Ureter (tissue), 1 donor: ENCODE data around the gene NT5C2. TPM values are rescaled to one million over a fixed set of nuclear protein-coding genes. Genes with fewer than 3 reads are reported as not detected.
"Not testable (repeated sequence)": the region's sequence is repeated elsewhere in the genome, so short reads cannot be mapped to it uniquely, and the experiment has no call there.

Experiments used
- DNase-seq: peaks from one replicate; pipeline ENCODE4 v3.0.0-alpha.2; 2020; ENCODE audit warnings: low spot score
- total RNA-seq: library from RNA; stranded (reverse); gene quantifications from one replicate; pipeline ENCODE4 v1.2.4, GENCODE V29; 2023
- donor health status: DM: yes; HTN: yes; CAD: no.

The NT5C2 gene
- total RNA-seq, 1 donor from 2014 or later, result 172 TPM

DNA sequence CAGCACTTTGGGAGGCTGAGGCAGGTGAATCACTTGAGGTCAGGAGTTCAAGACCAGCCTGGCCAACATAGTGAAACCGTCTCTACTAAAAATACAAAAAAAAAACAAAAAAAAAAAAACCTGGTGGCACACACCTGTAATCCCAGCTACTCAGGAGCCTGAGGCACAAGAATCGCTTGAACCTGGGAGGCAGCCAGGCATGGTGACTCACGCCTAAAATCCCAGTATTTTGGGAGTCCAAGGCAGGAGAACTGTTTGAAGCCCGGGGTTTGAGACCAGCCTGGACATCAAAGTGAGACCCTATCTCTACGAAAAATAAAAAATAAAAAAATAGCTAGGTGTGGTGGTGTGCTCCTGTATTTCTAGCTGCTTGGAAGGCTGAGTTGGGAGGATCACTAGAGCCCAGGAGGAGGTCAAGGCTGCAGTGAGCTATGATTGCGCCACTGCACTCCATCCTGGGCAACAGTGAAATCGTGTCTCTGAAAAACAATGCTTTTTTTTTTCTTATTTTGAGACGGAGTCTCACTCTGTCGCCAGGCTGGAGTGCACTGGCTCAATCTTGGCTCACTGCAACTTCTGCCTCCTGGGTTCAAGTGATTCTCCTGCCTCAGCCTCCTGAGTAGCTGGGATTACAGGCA, 29.2 kb downstream of the NT5C2 start:
- DNase-seq, result not testable (repeated sequence)

DNA sequence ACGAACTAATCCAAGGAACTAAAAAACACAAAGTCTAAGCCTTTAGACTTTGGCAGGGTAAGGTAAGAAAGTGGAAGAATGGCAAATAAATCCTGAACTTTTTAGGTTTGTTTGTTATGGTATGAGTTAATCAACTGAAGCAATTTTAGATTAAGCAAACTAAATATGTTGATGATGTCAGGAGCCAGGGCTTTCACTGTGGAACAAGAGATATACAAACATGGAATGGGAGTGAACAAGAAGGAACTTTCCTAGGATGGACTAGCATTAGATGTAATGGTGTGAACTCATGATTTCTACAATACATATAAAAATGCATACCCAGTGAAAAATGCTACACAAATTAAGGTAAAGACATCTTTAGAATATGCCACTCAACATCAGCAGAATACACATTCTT, 35.8 kb downstream of the NT5C2 start:
- DNase-seq, result no peak

DNA sequence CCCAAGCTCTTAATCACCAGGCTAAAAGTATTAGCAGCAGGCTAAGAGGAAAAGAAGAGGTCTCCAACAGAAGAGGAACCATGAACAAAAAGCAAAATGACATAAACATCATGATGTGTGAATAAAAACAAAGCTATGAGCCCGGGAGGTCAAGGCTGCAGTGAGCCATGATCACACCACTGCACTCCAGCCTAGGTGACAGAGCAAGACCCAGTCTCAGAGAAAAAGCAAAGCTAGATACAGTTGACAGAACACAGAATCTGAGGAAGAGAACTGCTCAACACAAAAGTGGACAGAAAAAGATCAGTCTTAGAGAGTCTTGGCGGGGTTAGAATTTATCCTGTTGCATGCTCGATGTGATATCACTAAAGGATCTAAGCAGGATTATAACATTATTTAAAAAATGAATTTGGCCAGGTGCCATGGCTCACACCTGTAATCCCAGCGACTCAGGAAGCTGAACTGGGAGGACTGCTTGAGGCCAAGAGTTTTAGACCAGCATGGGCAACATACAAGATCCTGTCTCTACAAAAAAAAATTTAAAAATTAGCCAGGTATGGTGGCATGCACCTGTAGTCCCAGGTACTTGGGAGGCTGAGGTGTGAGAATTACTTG, 37.5 kb downstream of the NT5C2 start:
- DNase-seq, result no peak

DNA sequence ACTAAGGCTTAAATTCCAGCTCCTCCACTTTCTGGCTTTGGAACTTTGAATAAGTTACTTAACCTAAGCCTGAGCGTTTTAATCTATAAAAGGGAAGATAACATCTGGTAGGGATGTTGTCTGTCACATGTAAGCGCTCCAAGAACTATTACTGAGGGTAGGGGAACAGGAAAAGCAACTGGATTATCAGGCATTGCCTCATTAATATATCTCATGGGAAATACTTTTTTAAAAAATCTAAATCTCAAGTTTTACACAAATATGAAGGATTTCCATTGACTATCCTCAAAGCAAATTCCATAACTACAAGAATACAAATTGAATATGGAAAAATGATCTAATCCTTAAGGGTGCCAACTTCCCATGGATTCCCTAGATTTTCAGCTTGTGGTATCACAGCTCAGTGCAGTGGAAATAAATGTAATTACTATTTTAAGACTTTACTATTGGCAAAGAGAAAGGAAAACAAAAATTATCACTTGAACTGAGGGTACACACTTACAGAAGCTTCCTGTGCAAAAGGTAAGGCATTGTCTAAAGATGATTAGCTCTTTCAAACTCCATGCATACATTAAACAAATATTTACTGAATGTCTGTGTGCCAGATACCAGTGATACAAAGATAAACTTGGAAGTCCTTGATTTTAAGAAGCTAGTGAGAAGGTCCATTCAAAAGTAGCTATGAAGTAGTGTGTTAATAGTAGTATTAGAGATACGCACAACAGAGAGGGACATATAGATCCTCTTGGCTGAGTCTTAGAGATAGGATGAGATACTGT, 38.4 kb downstream of the NT5C2 start:
- no peak for DNase-seq

DNA sequence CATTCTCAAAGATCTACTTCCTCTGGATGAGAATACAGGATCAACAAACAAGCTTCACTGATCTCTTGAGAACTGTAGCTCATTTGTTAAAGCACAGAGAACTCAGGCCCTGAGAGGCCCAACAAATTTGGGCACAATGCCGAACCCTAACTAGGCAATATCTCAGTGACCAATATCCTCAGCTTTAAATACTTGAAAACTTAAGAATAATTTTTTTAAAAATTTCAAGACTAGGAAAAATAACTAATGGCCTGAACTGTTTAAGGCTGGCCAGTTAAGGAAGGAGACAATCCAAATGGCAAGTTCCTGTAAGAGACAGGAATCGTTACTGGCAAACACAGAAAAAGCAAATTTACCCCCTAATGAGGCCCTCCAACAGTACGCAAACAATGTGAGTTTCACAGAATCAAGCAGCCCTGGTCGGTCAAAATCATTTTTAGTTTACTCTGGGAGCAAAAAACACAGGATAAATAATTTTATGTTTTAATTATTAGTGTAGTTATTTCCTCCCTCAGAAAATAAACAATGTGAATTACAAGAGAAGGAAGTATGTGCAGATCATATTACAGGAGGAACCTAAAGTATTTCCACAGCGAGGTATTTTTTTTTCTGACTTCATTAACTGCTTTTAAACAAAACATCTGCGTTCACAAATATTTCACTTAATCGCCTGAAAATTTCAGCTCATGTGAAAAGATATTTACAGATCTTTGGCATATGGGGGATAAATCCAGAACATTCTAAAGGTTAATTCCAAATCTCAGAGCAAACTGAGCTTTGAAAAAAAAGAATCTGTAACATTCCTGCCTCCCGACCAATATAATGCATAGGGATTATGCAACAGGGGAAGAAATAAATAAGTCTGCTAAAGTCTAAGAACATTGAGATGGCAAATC, 39.5 kb downstream of the NT5C2 start:
- no peak for DNase-seq

DNA sequence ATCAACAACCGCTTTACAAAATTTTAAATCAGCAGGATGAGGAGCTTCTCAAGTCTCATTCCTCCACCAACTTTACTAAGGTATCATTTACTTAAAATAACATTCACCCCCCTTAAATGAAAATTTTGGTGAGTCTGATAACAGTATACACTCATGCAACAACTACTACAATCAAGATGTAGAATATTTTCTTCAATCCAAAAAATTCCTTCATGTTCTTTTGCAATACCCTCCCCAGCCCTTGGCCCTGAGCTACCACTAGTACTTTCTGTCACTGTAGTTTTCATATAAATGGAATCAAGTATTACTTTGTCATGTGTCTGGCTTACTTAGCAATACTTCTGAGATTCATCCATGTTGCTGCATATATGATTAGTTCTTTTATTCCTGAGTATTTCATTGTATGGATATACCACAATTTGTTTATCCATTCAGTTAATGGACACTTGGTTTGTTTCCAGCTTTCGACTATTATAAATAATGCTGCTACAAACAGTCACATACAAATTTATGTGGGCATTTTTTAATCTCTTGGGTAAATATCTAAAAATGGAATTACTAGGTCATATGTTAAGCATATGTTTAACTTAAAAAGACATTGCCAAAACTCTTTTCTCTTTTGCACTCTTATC, 43.0 kb downstream of the NT5C2 start:
- no peak for DNase-seq

DNA sequence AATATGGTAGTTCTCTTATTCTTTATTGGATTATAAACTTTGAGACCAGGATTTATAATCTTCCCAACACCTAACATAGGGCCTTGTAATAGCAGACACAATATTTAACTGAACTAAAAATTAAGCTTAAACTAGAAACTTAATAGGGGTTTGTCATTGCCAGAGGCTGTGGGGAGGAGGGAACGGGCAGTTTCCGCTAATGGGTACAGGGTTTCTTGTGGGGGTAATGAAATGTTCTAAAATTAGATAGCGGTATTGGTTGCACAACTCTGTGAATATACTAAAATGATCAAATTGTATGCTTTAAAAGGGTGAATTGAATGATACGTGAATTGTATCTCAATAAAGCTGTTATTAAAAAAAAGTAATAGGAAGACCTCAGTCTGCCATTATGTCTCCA, 45.4 kb downstream of the NT5C2 start:
- DNase-seq, result no peak

DNA sequence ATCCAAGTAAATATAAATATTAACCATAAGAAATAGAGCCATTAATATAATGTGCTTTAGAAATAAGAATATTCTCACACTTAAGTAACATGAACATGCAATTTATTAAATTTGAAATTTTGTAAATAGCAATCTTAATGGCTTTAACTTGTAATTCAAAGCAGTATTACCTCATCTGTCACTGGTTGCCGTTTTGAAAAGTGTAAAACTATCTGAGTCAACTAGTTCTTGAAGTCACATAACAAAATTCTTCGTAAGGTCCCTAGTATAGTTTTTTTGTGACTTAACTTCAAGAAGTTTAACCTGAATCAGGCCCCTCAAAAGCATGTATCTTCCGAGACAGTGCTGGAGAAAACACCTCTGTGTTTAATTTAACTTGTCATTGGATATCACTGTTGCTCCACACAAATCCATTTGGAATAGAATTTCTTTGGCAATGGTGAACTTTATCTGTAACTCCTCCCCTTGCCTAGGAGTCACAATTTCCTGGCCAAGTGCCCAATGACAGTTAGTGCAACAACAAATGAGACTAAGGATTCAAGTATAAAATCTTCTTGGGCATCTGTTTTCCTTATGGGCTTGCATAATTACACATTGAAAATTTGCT, 47.1 kb downstream of the NT5C2 start:
- peak; percentile 67 for DNase-seq

DNA sequence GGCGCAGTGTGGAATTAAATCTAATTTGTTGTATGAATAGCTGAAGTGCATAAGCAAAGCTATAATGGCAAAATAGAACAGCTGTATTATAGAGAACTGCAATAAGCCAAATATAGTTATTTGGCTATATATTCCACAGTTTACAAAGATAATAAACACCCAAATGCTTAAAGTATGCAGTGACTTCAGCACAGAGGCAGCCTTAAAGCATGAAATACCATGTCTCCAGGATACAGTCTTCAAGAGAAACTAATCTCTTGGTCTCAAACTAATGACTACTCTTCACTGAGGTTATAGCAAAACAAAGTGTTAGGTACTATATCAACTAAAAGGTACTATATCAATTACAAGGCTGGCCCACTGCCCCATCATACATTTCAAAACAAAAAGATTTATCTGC, 48.0 kb downstream of the NT5C2 start:
- no peak for DNase-seq

DNA sequence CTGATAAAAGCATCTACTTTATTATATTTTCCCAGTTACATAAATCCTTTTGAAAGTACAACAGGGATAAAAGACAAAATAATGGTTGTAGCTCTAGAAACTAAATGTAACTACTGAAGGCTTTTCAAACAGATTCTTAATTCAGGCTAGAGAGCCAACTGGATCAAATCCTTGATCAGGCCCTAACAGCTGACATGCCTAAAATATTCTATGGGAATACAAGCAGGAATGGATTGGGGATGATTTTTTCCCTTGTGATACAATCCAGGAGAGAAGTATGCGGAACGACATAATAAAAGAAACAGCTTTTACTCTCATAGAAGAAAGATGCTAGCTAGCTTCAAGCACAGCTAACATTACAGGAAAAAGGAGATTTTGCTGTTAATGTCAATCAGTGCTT, 49.0 kb downstream of the NT5C2 start:
- DNase-seq, result no peak

DNA sequence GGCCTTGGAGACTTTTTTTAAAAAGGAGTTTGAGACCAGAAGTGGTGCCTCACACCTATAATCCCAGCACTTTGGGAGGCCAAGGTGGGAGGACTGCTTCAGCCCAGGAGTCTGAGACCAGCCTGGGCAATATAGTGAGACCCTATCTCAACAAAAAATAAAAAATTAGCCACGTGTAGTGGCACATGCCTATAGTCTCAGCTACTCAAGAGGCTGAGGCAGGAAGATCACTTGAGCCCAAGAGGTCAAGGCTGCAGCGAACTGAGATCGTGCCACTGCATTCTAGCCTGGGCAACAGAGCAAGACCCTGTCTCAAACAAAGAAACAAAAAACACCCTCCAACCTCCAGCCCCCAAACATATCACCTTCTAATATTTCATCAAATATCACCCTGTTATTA, 49.4 kb downstream of the NT5C2 start:
- DNase-seq, result not testable (repeated sequence)

DNA sequence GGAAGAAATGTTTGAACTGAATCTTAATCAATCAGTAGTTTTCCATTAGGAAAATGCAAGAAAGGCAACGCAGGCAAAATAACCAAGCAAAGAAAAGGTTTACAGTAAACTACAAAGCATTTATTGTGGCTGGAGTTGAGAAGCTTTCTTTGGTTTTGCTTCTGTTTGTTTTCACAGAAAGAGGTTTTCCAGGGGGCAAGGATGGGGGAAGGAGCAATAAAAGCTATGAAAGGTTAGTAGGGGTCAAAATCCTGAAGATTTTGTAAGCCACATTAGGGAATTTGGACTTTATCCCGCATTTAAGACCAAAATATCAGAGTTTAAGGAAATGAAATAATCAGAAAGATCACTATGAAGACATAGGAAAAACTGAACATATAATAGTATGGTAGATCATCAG, 51.1 kb downstream of the NT5C2 start:
- DNase-seq, result no peak

DNA sequence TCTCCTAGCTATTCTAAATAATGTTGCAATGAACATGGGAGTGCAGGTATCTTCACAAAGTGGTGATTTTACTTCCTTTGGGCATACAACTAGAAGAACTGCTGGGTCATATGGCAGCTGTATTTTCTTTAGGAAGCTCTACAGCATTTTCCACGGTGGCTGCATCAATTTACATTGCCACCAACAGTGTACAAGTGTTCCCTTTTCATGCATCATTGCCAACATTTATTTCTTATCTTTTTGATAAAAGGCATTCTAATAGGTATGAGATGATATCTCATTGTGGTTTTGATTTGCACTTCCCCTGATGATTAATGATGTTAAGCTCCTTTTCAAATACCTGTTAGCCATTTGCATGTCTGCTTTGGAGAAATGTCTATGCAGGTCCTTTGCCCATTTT, 52.6 kb downstream of the NT5C2 start:
- DNase-seq, result no peak

DNA sequence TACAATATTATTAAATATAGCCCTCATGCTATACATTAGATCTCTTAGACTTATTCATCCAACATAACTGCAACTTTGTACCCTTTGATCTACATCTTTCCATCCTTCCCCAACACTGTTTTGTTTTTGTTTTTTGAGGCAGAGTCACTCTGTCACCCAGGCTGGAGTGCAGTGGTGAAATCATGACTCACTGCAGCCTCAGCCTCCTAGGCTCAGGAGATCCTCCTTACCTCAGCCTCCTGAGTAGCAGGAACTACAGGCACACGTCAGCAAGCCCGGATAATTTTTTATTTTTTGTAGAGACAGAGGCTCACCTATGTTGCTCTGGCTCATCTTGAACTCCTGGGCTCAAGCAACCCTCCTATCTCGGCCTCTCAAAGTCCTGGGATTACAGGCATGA, 53.3 kb downstream of the NT5C2 start:
- no peak for DNase-seq

DNA sequence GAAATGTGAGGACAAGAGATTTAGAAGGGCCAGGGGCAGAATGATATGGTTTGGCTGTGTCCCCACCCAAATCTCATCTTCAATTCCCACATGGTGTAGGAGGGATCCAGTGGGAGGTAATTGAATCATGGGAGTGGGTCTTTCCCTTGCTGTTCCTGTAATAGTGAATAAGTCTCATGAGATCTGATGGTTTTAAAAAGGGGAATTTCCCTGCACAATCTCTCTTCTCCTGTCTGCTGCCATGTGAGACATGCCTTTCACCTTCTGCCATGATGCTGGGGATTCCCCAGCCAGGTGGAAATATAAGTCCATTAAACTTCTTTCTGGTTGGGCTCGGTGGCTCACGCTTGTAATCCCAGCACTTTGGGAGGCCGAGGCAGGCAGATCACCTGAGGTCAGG, 57.9 kb downstream of the NT5C2 start:
- not testable (repeated sequence) for DNase-seq

DNA sequence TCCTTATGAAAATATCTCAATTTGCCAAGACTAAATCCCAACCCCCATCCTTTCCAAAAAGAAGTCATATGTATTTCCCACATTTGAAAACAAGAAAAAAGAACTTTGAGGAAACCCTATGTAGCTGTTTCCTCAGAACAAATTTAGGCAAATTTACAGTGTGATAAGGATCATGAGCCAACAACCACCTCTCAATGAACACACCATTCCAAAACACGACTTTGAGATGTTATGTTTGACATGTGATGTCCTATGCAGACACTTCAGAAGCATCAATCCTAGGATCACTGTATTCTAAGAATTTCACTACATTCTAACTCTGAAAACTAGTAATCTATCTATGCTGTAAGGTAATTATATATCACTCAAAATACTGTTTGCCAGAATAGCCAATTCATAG, 62.2 kb downstream of the NT5C2 start:
- no peak for DNase-seq

DNA sequence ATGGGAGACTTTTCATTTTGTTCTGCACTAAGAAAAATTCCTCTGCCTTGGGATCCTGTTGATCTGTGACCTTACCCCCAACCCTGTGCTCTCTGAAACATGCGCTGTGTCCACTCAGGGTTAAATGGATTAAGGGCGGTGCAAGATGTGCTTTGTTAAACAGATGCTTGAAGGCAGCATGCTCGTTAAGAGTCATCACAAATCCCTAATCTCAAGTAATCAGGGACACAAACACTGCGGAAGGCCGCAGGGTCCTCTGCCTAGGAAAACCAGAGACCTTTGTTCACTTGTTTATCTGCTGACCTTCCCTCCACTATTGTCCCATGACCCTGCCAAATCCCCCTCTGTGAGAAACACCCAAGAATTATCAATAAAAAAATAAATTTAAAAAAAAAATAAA, 62.9 kb downstream of the NT5C2 start:
- not testable (repeated sequence) for DNase-seq

DNA sequence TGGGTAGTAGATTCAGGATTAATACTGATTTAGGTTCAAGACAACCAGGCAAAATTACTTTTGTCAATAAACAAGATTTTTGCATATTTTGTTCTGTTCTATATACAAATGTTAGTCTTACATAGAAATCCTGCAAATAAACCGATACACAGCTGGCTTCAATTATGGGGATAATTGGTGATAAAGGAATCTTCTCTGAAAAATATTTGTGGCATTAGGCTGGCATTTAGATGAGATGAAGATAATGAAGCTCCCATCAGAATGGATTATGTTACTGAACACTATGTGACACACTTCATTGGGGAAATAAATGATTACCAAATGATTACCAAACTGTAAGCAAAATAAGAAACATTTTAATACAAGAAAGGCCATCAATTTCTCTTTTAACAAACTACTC, 65.8 kb downstream of the NT5C2 start:
- DNase-seq, result no peak

DNA sequence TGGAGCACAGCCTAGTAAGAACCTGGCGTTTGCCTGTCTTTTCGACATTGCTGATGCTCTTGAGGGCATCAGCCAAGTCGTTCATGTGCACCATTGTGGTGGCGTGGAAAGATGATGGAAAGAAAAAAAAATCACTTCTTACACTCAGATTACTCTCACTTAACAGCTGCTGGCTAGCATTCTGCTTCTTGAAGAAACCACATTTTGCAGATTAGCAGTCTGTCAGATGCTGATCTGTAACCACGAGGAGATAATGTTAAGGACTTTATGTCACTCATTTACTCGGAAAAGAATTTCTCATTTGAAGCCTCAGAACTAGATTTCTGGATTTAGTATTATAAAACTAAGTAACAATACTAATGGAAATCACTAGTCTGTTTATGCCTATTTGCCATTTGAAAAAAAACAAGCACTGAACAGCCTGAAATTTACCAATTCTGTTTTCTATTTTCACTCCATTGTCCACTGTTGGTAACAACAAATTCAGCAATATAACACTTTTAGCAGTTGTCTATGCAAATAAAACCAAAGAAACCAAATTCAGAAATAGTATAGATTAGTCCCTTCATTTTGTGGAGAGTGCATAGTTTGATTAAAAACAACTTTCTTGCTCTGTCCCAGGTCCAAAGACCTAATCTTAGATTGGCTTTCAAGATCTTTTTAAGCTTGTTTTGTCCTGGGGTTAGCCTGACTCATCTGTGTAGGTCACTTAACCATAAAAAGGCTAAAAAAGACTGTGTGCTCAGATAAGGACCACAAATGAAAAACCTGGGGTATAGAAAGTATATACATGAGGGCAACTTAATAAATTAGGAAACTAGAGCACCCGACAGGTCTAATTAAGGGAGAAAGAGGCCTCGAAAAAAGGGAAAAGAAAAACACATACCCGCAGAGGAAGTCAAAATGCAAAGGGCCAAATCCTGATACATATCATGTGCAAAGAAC, 67.5 kb downstream of the NT5C2 start:
- no peak for DNase-seq
